Ascending aorta (tissue), 2 donors: ENCODE data around the gene PCGF6. TPM values are rescaled to one million over a fixed set of nuclear protein-coding genes. Genes with fewer than 3 reads are reported as not detected.
"Not testable (repeated sequence)": the region's sequence is repeated elsewhere in the genome, so short reads cannot be mapped to it uniquely, and the experiment has no call there.

Experiments used
- DNase-seq, 2 donors: peaks; one replicate each; pipeline ENCODE4 v3.0.0-alpha.2; 2019; ENCODE audit warnings: low spot score in 2 of 2
- H3K27ac ChIP-seq, 2 donors: fragments of 200-600 bp; sonication (generic); one replicate each; pipeline ENCODE4 v1.5.1; 2016 to 2017; ENCODE audit warnings: mild to moderate bottlenecking in 1 of 2
- H3K27me3 ChIP-seq: fragments of 200-600 bp; sonication (generic); one replicate; pipeline ENCODE4 v1.5.1; 2017
- H3K36me3 ChIP-seq, 2 donors: fragments of 200-600 bp; sonication (generic); one replicate each; pipeline ENCODE4 v1.5.1; 2016
- H3K4me1 ChIP-seq, 2 donors: fragments of 200-600 bp; sonication (generic); one replicate each; pipeline ENCODE4 v1.5.1; 2016 to 2017; ENCODE audit warnings: mild to moderate bottlenecking in 1 of 2
- H3K4me3 ChIP-seq, 2 donors: fragments of 200-600 bp; sonication (generic); one replicate each; pipeline ENCODE4 v1.5.1; 2016 to 2017; ENCODE audit warnings: mild to moderate bottlenecking in 1 of 2
- H3K9me3 ChIP-seq, 2 donors: fragments of 200-600 bp; sonication (generic); one replicate each; pipeline ENCODE4 v1.5.1; 2016
- intact Hi-C: fragments of 100-400 bp; cut with DNase I; formaldehyde crosslinking; loops from one replicate; pipeline ENCODE4 v1.15.1; 2023
- total RNA-seq: library from RNA; depleted of rRNA; stranded (reverse); fragments of >200 nt; gene quantifications from one replicate; pipeline ENCODE4 v1.1.0, GENCODE V29; 2016
- TF ChIP-seq, protein P1 (sequence below), 3 experiments: fragments of 200-600 bp in 2 of 3; fragments of 450-650 bp in 1 of 3; sonication (generic) in 2 of 3; IDR thresholded peaks; one replicate each; pipeline ENCODE4 v1.5.1; 2016 to 2019; ENCODE audit warnings: antibody characterized with exemption in 3 of 3, mild to moderate bottlenecking in 1 of 3, moderate library complexity in 1 of 3

PCGF6 gene
- total RNA-seq, 1 donor from 2014 or later: 9.7 TPM

- intact Hi-C loops: no loop called here
- Histone ChIP-seq H3K27me3 (no peaks in the 10 kb centered on the region), H3K4me1 (no peaks in the 10 kb centered on the region), H3K36me3 (no peaks in the 10 kb centered on the region), H3K4me3 (no peak overlapping the region), H3K9me3 (no peaks in the 10 kb centered on the region), H3K27ac (no peak overlapping the region)
- DNase-seq: no peak
- TF ChIP-seq, protein P1, sequence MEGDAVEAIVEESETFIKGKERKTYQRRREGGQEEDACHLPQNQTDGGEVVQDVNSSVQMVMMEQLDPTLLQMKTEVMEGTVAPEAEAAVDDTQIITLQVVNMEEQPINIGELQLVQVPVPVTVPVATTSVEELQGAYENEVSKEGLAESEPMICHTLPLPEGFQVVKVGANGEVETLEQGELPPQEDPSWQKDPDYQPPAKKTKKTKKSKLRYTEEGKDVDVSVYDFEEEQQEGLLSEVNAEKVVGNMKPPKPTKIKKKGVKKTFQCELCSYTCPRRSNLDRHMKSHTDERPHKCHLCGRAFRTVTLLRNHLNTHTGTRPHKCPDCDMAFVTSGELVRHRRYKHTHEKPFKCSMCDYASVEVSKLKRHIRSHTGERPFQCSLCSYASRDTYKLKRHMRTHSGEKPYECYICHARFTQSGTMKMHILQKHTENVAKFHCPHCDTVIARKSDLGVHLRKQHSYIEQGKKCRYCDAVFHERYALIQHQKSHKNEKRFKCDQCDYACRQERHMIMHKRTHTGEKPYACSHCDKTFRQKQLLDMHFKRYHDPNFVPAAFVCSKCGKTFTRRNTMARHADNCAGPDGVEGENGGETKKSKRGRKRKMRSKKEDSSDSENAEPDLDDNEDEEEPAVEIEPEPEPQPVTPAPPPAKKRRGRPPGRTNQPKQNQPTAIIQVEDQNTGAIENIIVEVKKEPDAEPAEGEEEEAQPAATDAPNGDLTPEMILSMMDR (IDR thresholded peaks at IDR 0.05): no peak
Observed at GRCh38 chr10:103262229-103262628, 88.7 kb downstream of the PCGF6 start.

DNA sequence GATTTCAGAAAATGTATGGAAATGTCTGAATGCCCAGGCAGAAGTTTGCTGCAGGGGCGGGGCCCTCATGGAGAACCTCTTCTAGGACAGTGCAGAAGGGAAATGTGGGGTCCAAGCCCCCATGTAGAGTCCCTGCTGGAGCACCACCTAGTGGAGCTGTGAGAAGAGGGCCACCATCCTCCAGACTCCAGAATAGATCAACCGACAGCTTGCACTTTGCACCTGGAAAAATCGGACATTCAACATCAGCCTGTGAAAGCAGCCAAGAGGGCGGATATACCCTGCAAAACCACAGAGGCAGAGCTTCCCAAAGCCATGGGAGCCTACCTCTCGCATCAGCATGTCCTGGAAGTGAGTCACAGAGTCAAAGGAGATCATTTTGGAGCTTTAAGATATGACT is 91.0 kb downstream of the PCGF6 start:
- Histone ChIP-seq H3K36me3 (no peaks in the 10 kb centered on the region), H3K4me3 (no peak overlapping the region), H3K4me1 (no peaks in the 10 kb centered on the region), H3K9me3 (no peaks in the 10 kb centered on the region), H3K27ac (no peak overlapping the region), H3K27me3 (no peaks in the 10 kb centered on the region)
- intact Hi-C loops: no loop called here
- TF ChIP-seq, protein P1 (IDR thresholded peaks at IDR 0.05): no peak
- DNase-seq: no peak

DNA sequence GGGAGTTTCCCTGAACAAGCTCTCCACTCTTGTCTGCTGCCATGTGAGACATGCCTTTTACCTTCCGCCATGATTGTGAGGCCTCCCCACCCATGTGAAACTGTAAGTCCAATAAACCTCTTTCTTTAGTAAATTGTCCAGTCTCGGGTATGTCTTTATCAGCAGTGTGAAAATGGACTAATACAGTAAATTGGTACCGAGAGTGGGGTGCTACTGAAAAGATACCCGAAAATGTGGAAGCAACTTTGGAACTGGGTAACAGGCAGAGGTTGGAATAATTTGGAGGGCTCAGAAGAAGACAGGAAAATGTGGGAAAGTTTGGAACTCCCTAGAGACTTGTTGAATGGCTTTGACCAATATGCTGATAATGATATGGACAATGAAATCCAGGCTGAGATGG is 92.0 kb downstream of the PCGF6 start:
- H3K9me3 ChIP-seq, H3K4me3 ChIP-seq, H3K27ac ChIP-seq, H3K4me1 ChIP-seq, H3K27me3 ChIP-seq, intact Hi-C loops, H3K36me3 ChIP-seq, DNase-seq: not testable (repeated sequence)

DNA sequence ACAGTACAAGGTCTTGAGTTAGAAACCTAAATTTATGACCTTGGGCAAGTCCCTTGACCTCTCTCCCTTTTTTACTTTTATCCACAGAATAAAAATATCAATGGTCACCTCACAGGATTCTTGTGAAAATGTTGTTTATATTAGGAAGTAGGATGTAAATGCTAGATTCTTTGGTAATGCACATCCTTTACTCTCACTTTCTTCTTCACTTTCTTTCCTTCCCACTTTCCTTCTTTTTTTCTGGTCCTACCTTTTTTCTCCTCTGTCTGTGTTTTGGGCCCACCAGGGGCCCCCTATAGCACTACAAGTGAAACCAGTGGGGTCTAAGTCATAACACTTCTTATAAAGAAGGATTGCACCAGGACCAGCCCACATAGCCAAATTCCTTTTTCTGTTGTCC is 93.1 kb downstream of the PCGF6 start:
- H3K4me3 ChIP-seq: no peak overlapping the region
- intact Hi-C loops: no loop called here
- H3K27ac ChIP-seq: no peak overlapping the region
- no peaks in the 10 kb centered on the region for H3K27me3 ChIP-seq
- no peaks in the 10 kb centered on the region for H3K9me3 ChIP-seq
- no peaks in the 10 kb centered on the region for H3K36me3 ChIP-seq
- no peaks in the 10 kb centered on the region for H3K4me1 ChIP-seq
- no peak for DNase-seq
- TF ChIP-seq, protein P1 (IDR thresholded peaks at IDR 0.05): no peak

DNA sequence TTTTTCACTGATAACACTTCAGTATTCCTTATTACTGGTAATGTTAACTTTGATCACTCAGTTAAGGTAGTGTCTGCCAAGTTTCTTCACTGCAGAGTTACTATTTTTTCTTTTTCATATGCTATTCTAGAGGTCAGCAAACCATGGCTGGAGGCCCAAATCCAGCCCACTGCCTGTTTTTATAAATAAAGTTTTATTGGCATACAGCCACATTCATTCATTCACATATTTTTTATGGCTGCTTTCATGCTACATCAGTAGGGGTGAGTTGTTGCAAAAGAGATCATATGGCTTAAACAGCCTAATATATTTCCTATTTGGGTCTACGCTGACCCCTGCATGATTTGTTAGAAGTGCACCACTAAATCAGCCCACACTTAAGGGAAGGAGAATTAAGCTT is 94.3 kb downstream of the PCGF6 start:
- Histone ChIP-seq H3K4me1 (no peaks in the 10 kb centered on the region), H3K4me3 (no peak overlapping the region), H3K9me3 (no peaks in the 10 kb centered on the region), H3K27ac (no peak overlapping the region), H3K27me3 (no peaks in the 10 kb centered on the region), H3K36me3 (no peaks in the 10 kb centered on the region)
- intact Hi-C loops: no loop called here
- TF ChIP-seq, protein P1 (IDR thresholded peaks at IDR 0.05): no peak
- no peak for DNase-seq

DNA sequence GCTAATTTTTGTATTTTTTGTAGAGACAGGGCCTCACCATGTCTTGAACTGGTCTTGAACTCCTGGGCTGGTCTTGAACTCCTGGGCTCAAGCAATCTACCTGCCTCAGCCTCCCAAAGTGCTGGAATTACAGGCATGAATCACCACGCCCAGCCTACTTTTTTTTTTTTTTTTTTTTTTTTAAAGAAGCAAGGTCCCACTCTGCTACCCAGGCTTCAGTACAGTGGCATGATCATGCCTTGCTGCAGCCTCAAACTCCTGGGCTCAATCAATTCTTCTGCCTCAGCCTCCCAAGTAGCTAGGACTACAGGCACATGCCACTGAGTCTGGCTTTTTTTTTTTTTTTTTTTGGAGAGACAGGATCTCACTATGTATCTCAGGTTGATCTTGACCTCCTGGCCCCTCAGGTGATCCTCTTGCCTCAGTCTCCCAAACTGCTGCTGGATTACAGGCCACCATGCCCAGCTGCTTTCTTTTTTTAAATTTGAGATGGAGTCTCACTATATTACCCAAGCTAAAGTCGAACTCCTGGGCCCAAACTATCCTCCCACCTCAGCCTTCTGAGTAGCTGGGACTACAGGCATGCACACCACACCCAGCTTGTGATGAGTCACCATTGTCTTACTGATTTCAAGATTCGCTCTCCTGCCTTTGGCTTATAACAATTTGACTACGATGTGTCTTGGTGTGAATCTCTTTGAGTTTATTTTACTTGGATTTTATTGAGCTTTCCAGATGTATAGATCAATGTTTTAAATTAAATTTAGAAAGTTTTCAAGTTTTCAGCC is 96.2 kb downstream of the PCGF6 start:
- H3K36me3 ChIP-seq: no peaks in the 10 kb centered on the region
- H3K4me1 ChIP-seq: no peaks in the 10 kb centered on the region
- no peaks in the 10 kb centered on the region for H3K27me3 ChIP-seq
- no peak for DNase-seq
- H3K9me3 ChIP-seq: no peaks in the 10 kb centered on the region
- H3K4me3 ChIP-seq: no peak overlapping the region
- TF ChIP-seq, protein P1 (IDR thresholded peaks at IDR 0.05): no peak
- intact Hi-C loops: no loop called here
- no peak overlapping the region for H3K27ac ChIP-seq
